ENCODE measurements around the gene CENPF.
"Not testable (repeated sequence)": the region's sequence is repeated elsewhere in the genome, so short reads cannot be mapped to it uniquely, and the experiment has no call there.

CENPF gene

GRCh38 chr1:214583113-214583512 is 19.9 kb upstream of the CENPF start:
- no peak for DNase-seq (ENCODE audit: low read depth)

- DNase-seq (ENCODE audit: low read depth), result no peak
Measured at GRCh38 chr1:214583824-214584554, 19.0 kb upstream of the CENPF start.

GRCh38 chr1:214584805-214585766 is 17.9 kb upstream of the CENPF start:
- DNase-seq (ENCODE audit: low read depth), result no peak

GRCh38 chr1:214586621-214587020 is 16.4 kb upstream of the CENPF start:
- no peak for DNase-seq (ENCODE audit: low read depth)

- no peak for DNase-seq (ENCODE audit: low read depth)
Measured at GRCh38 chr1:214587165-214587564, 15.8 kb upstream of the CENPF start.

GRCh38 chr1:214588963-214589597 is 13.9 kb upstream of the CENPF start:
- DNase-seq (ENCODE audit: low read depth), result no peak

GRCh38 chr1:214590696-214591095 is 12.3 kb upstream of the CENPF start:
- no peak for DNase-seq (ENCODE audit: low read depth)

- DNase-seq (ENCODE audit: low read depth), result not testable (repeated sequence)
Measured at GRCh38 chr1:214591918-214592317, 11.1 kb upstream of the CENPF start.

- DNase-seq (ENCODE audit: low read depth), result no peak
Measured at GRCh38 chr1:214593158-214593557, 9.8 kb upstream of the CENPF start.

- no peak for DNase-seq (ENCODE audit: low read depth)
Measured at GRCh38 chr1:214603819-214604252, 841 bp downstream of the CENPF start.

GRCh38 chr1:214604523-214604922 is 1.5 kb downstream of the CENPF start:
- no peak for DNase-seq (ENCODE audit: low read depth)

- DNase-seq (ENCODE audit: low read depth), result not testable (repeated sequence)
Measured at GRCh38 chr1:214605484-214605883, 2.5 kb downstream of the CENPF start.

GRCh38 chr1:214605933-214606925 is 3.2 kb downstream of the CENPF start:
- DNase-seq (ENCODE audit: low read depth), result not testable (repeated sequence)

- not testable (repeated sequence) for DNase-seq (ENCODE audit: low read depth)
Measured at GRCh38 chr1:214607492-214608215, 4.7 kb downstream of the CENPF start.

GRCh38 chr1:214608216-214608783 is 5.3 kb downstream of the CENPF start:
- DNase-seq (ENCODE audit: low read depth), result not testable (repeated sequence)

- DNase-seq (ENCODE audit: low read depth), result not testable (repeated sequence)
Measured at GRCh38 chr1:214608817-214609216, 5.8 kb downstream of the CENPF start.

- no peak for DNase-seq (ENCODE audit: low read depth)
Measured at GRCh38 chr1:214609692-214610091, 6.7 kb downstream of the CENPF start.

- DNase-seq (ENCODE audit: low read depth), result not testable (repeated sequence)
Measured at GRCh38 chr1:214610136-214610535, 7.1 kb downstream of the CENPF start.

- no peak for DNase-seq (ENCODE audit: low read depth)
Measured at GRCh38 chr1:214615109-214615508, 12.1 kb downstream of the CENPF start.

- DNase-seq (ENCODE audit: low read depth), result no peak
Measured at GRCh38 chr1:214615871-214616270, 12.9 kb downstream of the CENPF start.
